GM19351 (cell line): ENCODE results near the gene PCDHB11.
"Not testable (repeated sequence)": the region's sequence is repeated elsewhere in the genome, so short reads cannot be mapped to it uniquely, and the experiment has no call there.

Source experiments
- ATAC-seq: cut with Tn5 transposase; IDR thresholded peaks from one replicate; pipeline ENCODE4 v1.9.1; 2021; ENCODE audit warnings: mild to moderate bottlenecking, moderate library complexity; ENCODE audit not compliant: unreplicated experiment

PCDHB11 gene

GRCh38 chr5:141199359-141200235 is at the start of gene PCDHB11:
TSS of gene PCDHB11 (plus strand) at chr5:141199627. CDS start at chr5:141199775, 148 bp downstream.
- ATAC-seq: no peak

GRCh38 chr5:141149812-141150211 is 49.6 kb upstream of the PCDHB11 start, which contains the start of gene PCDHB6:
TSS of gene PCDHB6 (plus strand) at chr5:141150057. CDS start at chr5:141150258, 201 bp downstream.
- no peak for ATAC-seq

- ATAC-seq: no peak
These were observed 49.0 kb upstream of the PCDHB11 start for GRCh38 chr5:141150224-141150992.

- no peak for ATAC-seq
These were observed 48.5 kb upstream of the PCDHB11 start for GRCh38 chr5:141150993-141151325.

GRCh38 chr5:141151632-141152031 is 47.8 kb upstream of the PCDHB11 start:
- ATAC-seq: not testable (repeated sequence)

GRCh38 chr5:141152096-141152495 is 47.3 kb upstream of the PCDHB11 start:
- not testable (repeated sequence) for ATAC-seq

GRCh38 chr5:141155540-141156374 is 43.7 kb upstream of the PCDHB11 start:
- no peak for ATAC-seq

- not testable (repeated sequence) for ATAC-seq
These were observed 42.1 kb upstream of the PCDHB11 start for GRCh38 chr5:141157356-141157755.

GRCh38 chr5:141157901-141158300 is 41.5 kb upstream of the PCDHB11 start:
- ATAC-seq: not testable (repeated sequence)

- no peak for ATAC-seq
These were observed 26.8 kb upstream of the PCDHB11 start, which contains the start of gene PCDHB7 for GRCh38 chr5:141172381-141173204. TSS of gene PCDHB7 (plus strand) at chr5:141172644. CDS start at chr5:141172836, 192 bp downstream.

GRCh38 chr5:141174291-141175104 is 24.9 kb upstream of the PCDHB11 start:
- not testable (repeated sequence) for ATAC-seq

GRCh38 chr5:141175933-141176332 is 23.5 kb upstream of the PCDHB11 start:
- ATAC-seq: no peak

- not testable (repeated sequence) for ATAC-seq
These were observed 21.7 kb upstream of the PCDHB11 start, which contains the start of gene PCDHB8 for GRCh38 chr5:141177577-141178191. TSS of gene PCDHB8 (plus strand) at chr5:141177790. CDS start at chr5:141178035, 245 bp downstream.

GRCh38 chr5:141179371-141179770 is 20.1 kb upstream of the PCDHB11 start:
- ATAC-seq: not testable (repeated sequence)

GRCh38 chr5:141179876-141180275 is 19.6 kb upstream of the PCDHB11 start:
- not testable (repeated sequence) for ATAC-seq

GRCh38 chr5:141180313-141180712 is 19.1 kb upstream of the PCDHB11 start:
- ATAC-seq: no peak

GRCh38 chr5:141182248-141182647 is 17.2 kb upstream of the PCDHB11 start, which contains the start of gene PCDHB16:
TSS of gene PCDHB16 (plus strand) at chr5:141182387. CDS start at chr5:141182560, 173 bp downstream.
- ATAC-seq: no peak
